SK-N-MC (cell line): ENCODE data around the gene ALPP.

ENCODE experiments used
- EZH2 ChIP-seq: fragments of 200-600 bp; sonication (generic); IDR thresholded peaks from one replicate; pipeline ENCODE4 v1.6.1; 2017; ENCODE audit warnings: antibody characterized with exemption
- FOXP2 ChIP-seq: optimal IDR thresholded peaks from 2 replicates; pipeline ENCODE3; 2011; ENCODE audit warnings: mild to moderate bottlenecking, moderate library complexity; ENCODE audit not compliant: insufficient read depth; ENCODE audit errors: extremely low read length, control extremely low read depth
- POLR2AphosphoS5 ChIP-seq: IDR thresholded peaks from 2 replicates; pipeline ENCODE4 v1.6.1; 2012; ENCODE audit warnings: mild to moderate bottlenecking, low read depth, low read length, borderline replicate concordance

DNA sequence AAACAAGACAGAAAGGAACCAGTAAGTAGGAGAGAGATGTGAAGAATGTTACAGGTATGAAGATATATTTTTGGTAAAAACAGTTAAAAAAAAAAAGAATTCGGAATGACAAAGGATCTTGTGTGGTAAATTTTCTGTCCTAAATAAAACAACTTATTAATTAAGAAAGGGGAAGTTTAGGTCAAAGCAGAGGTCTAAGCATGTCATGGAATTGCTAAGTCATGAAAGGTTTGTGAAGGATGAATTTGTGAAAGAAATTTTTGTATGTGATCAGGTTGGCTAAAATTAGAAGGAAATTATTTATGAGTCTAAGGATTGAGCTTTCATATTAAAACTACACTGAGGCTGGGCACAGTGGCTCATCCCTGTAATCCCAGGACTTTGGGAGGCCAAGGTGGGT, 17.0 kb downstream of the ALPP start:
- TF ChIP-seq EZH2 (no peak), POLR2AphosphoS5 (no peak), FOXP2 (no peak)
